ENCODE measurements around the gene ADAMTS16. TPM values are rescaled to one million over a fixed set of nuclear protein-coding genes. Genes with fewer than 3 reads are reported as not detected.

The ADAMTS16 gene
- total RNA-seq, 3 donors from 2014 or later = 0.15 to 1.3 (median 0.33) TPM

DNA sequence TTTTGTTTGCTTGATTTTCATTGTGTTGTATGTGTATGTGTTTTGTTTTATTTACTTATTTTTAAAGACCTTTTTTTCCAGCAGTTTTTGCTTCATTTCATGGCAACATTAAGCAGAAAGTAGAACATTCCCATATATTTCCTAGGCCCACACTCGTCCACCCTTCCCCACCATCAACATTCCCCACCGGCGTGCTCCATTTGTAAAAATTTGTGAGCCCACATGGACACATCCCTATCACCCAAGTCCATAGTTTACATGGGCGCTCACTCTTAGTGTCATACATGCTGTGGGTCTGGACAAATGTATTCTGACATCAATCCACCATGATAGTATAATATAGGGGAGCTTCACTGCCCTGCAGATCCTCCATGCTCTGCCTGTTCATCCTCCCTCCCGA lies 133.8 kb downstream of the ADAMTS16 start:
- H3K4me1 ChIP-seq = no peaks in the 10 kb centered on the region
- H3K27ac ChIP-seq = no peak overlapping the region
- no peaks in the 10 kb centered on the region for H3K27me3 ChIP-seq
- no peaks in the 10 kb centered on the region for H3K9me3 ChIP-seq
- intact Hi-C loops (cut with DNase I; ENCODE audit: low total_unique reads) = no loop called here
- DNase-seq (ENCODE audit: low spot score in 2 of 2) = no peak
- no peak overlapping the region for H3K4me3 ChIP-seq
- TF ChIP-seq POLR2A (IDR thresholded peaks at IDR 0.05) = no peak
- TF ChIP-seq, protein P1, sequence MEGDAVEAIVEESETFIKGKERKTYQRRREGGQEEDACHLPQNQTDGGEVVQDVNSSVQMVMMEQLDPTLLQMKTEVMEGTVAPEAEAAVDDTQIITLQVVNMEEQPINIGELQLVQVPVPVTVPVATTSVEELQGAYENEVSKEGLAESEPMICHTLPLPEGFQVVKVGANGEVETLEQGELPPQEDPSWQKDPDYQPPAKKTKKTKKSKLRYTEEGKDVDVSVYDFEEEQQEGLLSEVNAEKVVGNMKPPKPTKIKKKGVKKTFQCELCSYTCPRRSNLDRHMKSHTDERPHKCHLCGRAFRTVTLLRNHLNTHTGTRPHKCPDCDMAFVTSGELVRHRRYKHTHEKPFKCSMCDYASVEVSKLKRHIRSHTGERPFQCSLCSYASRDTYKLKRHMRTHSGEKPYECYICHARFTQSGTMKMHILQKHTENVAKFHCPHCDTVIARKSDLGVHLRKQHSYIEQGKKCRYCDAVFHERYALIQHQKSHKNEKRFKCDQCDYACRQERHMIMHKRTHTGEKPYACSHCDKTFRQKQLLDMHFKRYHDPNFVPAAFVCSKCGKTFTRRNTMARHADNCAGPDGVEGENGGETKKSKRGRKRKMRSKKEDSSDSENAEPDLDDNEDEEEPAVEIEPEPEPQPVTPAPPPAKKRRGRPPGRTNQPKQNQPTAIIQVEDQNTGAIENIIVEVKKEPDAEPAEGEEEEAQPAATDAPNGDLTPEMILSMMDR (IDR thresholded peaks at IDR 0.05) = no peak
- TF ChIP-seq POLR2AphosphoS5 (IDR thresholded peaks at IDR 0.05) = no peak
- no peaks in the 10 kb centered on the region for H3K36me3 ChIP-seq

GRCh38 chr5:5275211-5275610 lies 135.1 kb downstream of the ADAMTS16 start:
- Histone ChIP-seq H3K4me1 (no peaks in the 10 kb centered on the region), H3K27ac (no peak overlapping the region), H3K36me3 (no peaks in the 10 kb centered on the region), H3K27me3 (no peaks in the 10 kb centered on the region), H3K4me3 (no peak overlapping the region), H3K9me3 (no peaks in the 10 kb centered on the region)
- DNase-seq (ENCODE audit: low spot score in 2 of 2) = no peak
- TF ChIP-seq POLR2AphosphoS5 (IDR thresholded peaks at IDR 0.05) = no peak
- no peak for TF ChIP-seq POLR2A (IDR thresholded peaks at IDR 0.05)
- TF ChIP-seq, protein P1 (IDR thresholded peaks at IDR 0.05) = no peak
- intact Hi-C loops (cut with DNase I; ENCODE audit: low total_unique reads) = no loop called here

DNA sequence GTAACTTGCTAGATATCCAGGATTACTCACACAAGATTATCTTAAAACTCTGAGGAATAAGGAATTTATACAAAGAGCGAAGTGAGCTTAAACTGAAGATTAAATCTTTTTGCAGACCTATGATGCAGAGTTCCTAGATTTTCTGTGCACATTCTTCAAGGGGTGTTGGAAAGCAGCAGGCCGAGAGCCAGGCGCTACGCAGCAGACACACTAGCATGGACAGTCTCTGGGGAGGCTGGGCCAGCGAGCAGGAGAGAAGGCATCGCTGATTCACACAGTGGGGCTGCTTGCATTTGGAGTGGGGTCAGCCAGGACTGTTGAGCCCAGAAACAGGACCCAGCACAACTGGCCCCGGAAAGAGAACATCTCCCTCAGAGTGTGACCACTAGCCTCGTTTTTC lies 136.3 kb downstream of the ADAMTS16 start:
- Histone ChIP-seq H3K36me3 (no peaks in the 10 kb centered on the region), H3K4me1 (no peaks in the 10 kb centered on the region), H3K4me3 (no peak overlapping the region), H3K27me3 (no peaks in the 10 kb centered on the region), H3K9me3 (no peaks in the 10 kb centered on the region), H3K27ac (no peak overlapping the region)
- TF ChIP-seq POLR2A (IDR thresholded peaks at IDR 0.05) = no peak
- no peak for TF ChIP-seq POLR2AphosphoS5 (IDR thresholded peaks at IDR 0.05)
- TF ChIP-seq, protein P1 (IDR thresholded peaks at IDR 0.05) = no peak
- no peak for DNase-seq (ENCODE audit: low spot score in 2 of 2)
- intact Hi-C loops (cut with DNase I; ENCODE audit: low total_unique reads) = no loop called here

- no peak for DNase-seq (ENCODE audit: low spot score in 2 of 2)
- H3K4me1 ChIP-seq = no peaks in the 10 kb centered on the region
- intact Hi-C loops (cut with DNase I; ENCODE audit: low total_unique reads) = no loop called here
- TF ChIP-seq POLR2AphosphoS5 (IDR thresholded peaks at IDR 0.05) = no peak
- TF ChIP-seq POLR2A (IDR thresholded peaks at IDR 0.05) = no peak
- TF ChIP-seq, protein P1 (IDR thresholded peaks at IDR 0.05) = no peak
- H3K36me3 ChIP-seq = no peaks in the 10 kb centered on the region
- H3K9me3 ChIP-seq = no peaks in the 10 kb centered on the region
- H3K27me3 ChIP-seq = no peaks in the 10 kb centered on the region
- no peak overlapping the region for H3K27ac ChIP-seq
- no peak overlapping the region for H3K4me3 ChIP-seq
Measured at GRCh38 chr5:5276951-5277517, 136.9 kb downstream of the ADAMTS16 start.

- no peaks in the 10 kb centered on the region for H3K9me3 ChIP-seq
- TF ChIP-seq POLR2AphosphoS5 (IDR thresholded peaks at IDR 0.05) = no peak
- TF ChIP-seq, protein P1 (IDR thresholded peaks at IDR 0.05) = no peak
- TF ChIP-seq POLR2A (IDR thresholded peaks at IDR 0.05) = no peak
- intact Hi-C loops (cut with DNase I; ENCODE audit: low total_unique reads) = no loop called here
Measured at GRCh38 chr5:5278201-5278814, 138.2 kb downstream of the ADAMTS16 start.

More at GRCh38 chr5:5278201-5278814, 138.2 kb downstream of the ADAMTS16 start:
- Histone ChIP-seq H3K4me1 (no peaks in the 10 kb centered on the region), H3K4me3 (no peak overlapping the region), H3K27me3 (no peaks in the 10 kb centered on the region), H3K27ac (no peak overlapping the region), H3K36me3 (no peaks in the 10 kb centered on the region)
- no peak for DNase-seq (ENCODE audit: low spot score in 2 of 2)
